IPS DF 4.7 (cell line): Measurements from ENCODE around the gene CMTM2.
"Not testable (repeated sequence)": the region's sequence is repeated elsewhere in the genome, so short reads cannot be mapped to it uniquely, and the experiment has no call there.

Experiments used
- DNase-seq: peaks from one replicate; pipeline ENCODE4 v3.0.0-alpha.2; 2013; ENCODE audit warnings: low spot score; ENCODE audit errors: extremely low read depth

The CMTM2 gene

GRCh38 chr16:66552286-66553177, 26.7 kb upstream of the CMTM2 start, which contains the start of gene CKLF:
TSS of gene CKLF (plus strand) at chr16:66552576. CDS start at chr16:66552716, 140 bp downstream.
- DNase-seq = no peak

- DNase-seq = no peak
Observed at GRCh38 chr16:66553223-66553622, 26.0 kb upstream of the CMTM2 start.

- no peak for DNase-seq
Observed at GRCh38 chr16:66554021-66554420, 25.2 kb upstream of the CMTM2 start.

GRCh38 chr16:66554495-66554894, 24.8 kb upstream of the CMTM2 start:
- DNase-seq = no peak

GRCh38 chr16:66560107-66560506, 19.2 kb upstream of the CMTM2 start:
- DNase-seq = no peak

GRCh38 chr16:66561381-66562080, 17.7 kb upstream of the CMTM2 start:
- DNase-seq = no peak

GRCh38 chr16:66562409-66562808, 16.9 kb upstream of the CMTM2 start:
- DNase-seq = no peak

GRCh38 chr16:66562986-66563385, 16.3 kb upstream of the CMTM2 start:
- no peak for DNase-seq

GRCh38 chr16:66563574-66564334, 15.5 kb upstream of the CMTM2 start:
- DNase-seq = no peak

- no peak for DNase-seq
Observed at GRCh38 chr16:66566051-66566901, 13.0 kb upstream of the CMTM2 start, which contains the start of gene CMTM1. TSS of gene CMTM1 (plus strand) at chr16:66566439. CDS start at chr16:66566514, 75 bp downstream.

GRCh38 chr16:66567270-66567669, 12.0 kb upstream of the CMTM2 start:
- not testable (repeated sequence) for DNase-seq

GRCh38 chr16:66568355-66568754, 10.9 kb upstream of the CMTM2 start:
- DNase-seq = no peak

- no peak for DNase-seq
Observed at GRCh38 chr16:66569131-66569530, 10.1 kb upstream of the CMTM2 start.

- DNase-seq = no peak
Observed at GRCh38 chr16:66569827-66570405, 9.3 kb upstream of the CMTM2 start.

GRCh38 chr16:66572356-66572755, 6.9 kb upstream of the CMTM2 start:
- no peak for DNase-seq

GRCh38 chr16:66574081-66574480, 5.2 kb upstream of the CMTM2 start:
- DNase-seq = no peak

GRCh38 chr16:66574531-66574930, 4.7 kb upstream of the CMTM2 start:
- DNase-seq = no peak

- no peak for DNase-seq
Observed at GRCh38 chr16:66575060-66575459, 4.2 kb upstream of the CMTM2 start.

- DNase-seq = no peak
Observed at GRCh38 chr16:66576296-66576695, 3.0 kb upstream of the CMTM2 start.

- no peak for DNase-seq
Observed at GRCh38 chr16:66580605-66581209, 1.4 kb downstream of the CMTM2 start.
